Astrocyte (in vitro differentiated cells and primary cell): ENCODE data around the gene USP17L25.
"Not testable (repeated sequence)": the region's sequence is repeated elsewhere in the genome, so short reads cannot be mapped to it uniquely, and the experiment has no call there.

ENCODE experiments used
- CTCF ChIP-seq: IDR thresholded peaks from 2 replicates; pipeline ENCODE4 v1.5.1; 2011; ENCODE audit warnings: low read depth, mild to moderate bottlenecking, inconsistent platforms, low read length, moderate library complexity; ENCODE audit not compliant: insufficient read depth
- EZH2 ChIP-seq: IDR thresholded peaks from 2 replicates; pipeline ENCODE4 v1.6.1; 2012; ENCODE audit warnings: mild to moderate bottlenecking, low read length, inconsistent platforms; ENCODE audit not compliant: insufficient read depth

- not testable (repeated sequence) for TF ChIP-seq CTCF, EZH2
These were observed 5.5 kb upstream of the USP17L25 start for GRCh38 chr4:9324191-9324590.
